ENCODE data around the gene ANG.

GRCh38 chr14:20723488-20723887 is 34.9 kb downstream of the ANG start:
- TF ChIP-seq, protein P1, sequence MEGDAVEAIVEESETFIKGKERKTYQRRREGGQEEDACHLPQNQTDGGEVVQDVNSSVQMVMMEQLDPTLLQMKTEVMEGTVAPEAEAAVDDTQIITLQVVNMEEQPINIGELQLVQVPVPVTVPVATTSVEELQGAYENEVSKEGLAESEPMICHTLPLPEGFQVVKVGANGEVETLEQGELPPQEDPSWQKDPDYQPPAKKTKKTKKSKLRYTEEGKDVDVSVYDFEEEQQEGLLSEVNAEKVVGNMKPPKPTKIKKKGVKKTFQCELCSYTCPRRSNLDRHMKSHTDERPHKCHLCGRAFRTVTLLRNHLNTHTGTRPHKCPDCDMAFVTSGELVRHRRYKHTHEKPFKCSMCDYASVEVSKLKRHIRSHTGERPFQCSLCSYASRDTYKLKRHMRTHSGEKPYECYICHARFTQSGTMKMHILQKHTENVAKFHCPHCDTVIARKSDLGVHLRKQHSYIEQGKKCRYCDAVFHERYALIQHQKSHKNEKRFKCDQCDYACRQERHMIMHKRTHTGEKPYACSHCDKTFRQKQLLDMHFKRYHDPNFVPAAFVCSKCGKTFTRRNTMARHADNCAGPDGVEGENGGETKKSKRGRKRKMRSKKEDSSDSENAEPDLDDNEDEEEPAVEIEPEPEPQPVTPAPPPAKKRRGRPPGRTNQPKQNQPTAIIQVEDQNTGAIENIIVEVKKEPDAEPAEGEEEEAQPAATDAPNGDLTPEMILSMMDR (conservative IDR thresholded peaks at IDR 0.05) = no peak
- TF ChIP-seq EZH2 (IDR thresholded peaks at IDR 0.05; ENCODE audit: low read depth) = no peak

Measured in PC-9 (cell line).